VCaP (cell line): ENCODE results near the gene EFS.
A peak's percentile ranks its signal among the peaks of the same experiment; 100 is the strongest.

Experiments used
- H3K27ac ChIP-seq: fragments of 450-650 bp; 2 replicates; pipeline ENCODE4 v1.5.1; 2017
- TF ChIP-seq, protein P1 (sequence below): fragments of 450-650 bp; conservative IDR thresholded peaks from 2 replicates; pipeline ENCODE4 v1.5.1; 2017; ENCODE audit warnings: mild to moderate bottlenecking, moderate library complexity

EFS gene

DNA sequence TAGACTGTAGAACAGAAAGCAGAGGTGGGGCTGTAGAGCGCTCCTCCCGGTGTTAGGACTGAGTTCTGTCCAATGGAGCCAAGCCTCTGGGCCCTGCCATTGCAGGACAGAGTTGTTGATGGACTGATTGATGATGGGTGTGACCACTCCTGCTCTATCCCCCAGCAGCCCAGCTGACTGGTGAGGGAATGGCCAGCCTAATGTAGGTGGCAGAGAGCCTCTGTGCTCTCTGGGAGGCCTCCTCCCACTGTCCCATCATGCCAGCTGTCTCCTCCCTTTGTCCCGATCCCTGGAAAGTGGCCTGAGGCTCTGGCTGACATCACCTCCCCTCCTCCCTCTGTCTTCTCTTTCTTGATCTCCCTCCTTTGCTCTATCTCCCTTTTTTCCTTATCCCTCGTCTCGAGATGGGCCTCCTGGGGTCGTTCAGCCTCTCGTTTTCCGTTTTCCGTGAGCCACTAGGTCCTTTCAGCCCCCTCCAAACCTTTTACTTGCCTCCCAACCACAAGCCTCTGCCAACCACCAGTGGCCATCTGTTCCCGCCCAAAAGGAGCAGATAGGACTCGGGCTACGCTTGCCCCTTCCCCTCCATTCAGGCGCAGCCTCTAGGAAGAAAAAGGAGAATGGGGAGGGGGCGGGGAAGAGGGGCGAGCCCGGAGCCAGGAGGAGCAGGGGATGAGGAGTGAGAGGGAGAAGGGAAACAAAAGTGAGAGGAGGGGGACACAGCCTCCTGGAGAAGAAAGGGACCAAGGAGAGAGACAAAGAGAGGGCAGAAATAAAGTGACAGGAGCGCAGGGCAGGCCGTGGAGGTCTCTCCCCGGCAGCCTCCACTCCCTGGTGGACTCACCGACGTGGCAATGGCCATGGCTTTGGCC is 572 bp downstream of the EFS start:
- TF ChIP-seq, protein P1, sequence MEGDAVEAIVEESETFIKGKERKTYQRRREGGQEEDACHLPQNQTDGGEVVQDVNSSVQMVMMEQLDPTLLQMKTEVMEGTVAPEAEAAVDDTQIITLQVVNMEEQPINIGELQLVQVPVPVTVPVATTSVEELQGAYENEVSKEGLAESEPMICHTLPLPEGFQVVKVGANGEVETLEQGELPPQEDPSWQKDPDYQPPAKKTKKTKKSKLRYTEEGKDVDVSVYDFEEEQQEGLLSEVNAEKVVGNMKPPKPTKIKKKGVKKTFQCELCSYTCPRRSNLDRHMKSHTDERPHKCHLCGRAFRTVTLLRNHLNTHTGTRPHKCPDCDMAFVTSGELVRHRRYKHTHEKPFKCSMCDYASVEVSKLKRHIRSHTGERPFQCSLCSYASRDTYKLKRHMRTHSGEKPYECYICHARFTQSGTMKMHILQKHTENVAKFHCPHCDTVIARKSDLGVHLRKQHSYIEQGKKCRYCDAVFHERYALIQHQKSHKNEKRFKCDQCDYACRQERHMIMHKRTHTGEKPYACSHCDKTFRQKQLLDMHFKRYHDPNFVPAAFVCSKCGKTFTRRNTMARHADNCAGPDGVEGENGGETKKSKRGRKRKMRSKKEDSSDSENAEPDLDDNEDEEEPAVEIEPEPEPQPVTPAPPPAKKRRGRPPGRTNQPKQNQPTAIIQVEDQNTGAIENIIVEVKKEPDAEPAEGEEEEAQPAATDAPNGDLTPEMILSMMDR: no peak
- no peak overlapping the region for H3K27ac ChIP-seq

GRCh38 chr14:23362200-23362599 is 2.8 kb downstream of the EFS start:
- TF ChIP-seq, protein P1: peak; percentile 49
- H3K27ac ChIP-seq: no peak overlapping the region

DNA sequence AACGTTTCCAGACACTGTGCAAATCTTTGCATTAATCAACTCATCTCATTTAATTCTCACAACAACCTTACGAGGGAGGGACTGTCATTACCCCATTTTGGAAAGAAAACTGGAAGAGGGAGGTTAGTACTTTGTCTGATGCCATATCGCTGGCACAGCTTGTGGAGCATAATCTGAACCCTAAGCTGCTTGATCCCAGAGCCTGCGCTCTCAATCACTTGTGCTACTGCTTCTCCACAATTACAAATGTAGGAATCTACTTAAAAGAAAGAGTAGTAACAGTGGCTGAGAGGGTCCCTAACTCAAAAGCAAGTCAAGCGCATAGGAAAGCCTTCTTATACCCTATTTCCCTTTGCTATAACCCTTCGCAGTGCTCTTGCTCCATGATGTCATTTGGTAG is 3.2 kb downstream of the EFS start:
- H3K27ac ChIP-seq: no peak overlapping the region

GRCh38 chr14:23361320-23361719 is 3.7 kb downstream of the EFS start:
- TF ChIP-seq, protein P1: no peak
- H3K27ac ChIP-seq: no peak overlapping the region

More for the DNA sequence above, 3.2 kb downstream of the EFS start:
- TF ChIP-seq, protein P1: no peak

DNA sequence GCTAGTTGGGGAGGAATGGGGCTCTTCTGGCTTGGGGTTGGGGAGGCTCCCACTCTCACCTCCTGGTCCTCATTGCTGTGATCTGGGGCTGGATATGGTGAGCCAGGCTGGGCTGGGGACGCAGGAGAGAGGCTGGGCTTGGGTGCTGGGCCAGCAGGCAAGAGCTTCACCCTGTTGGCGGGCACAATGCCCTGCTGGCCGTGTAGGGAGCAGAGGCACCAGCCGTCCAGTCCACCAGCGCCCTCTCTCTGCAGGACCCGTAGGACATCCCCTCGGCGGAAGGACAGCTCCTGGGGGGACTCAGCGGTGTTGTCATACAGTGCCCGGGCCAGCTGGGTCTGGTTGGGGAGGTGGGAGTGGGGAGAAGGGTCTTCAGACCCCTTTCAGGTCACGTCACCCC is 4.5 kb downstream of the EFS start:
- TF ChIP-seq, protein P1: no peak
- no peak overlapping the region for H3K27ac ChIP-seq

DNA sequence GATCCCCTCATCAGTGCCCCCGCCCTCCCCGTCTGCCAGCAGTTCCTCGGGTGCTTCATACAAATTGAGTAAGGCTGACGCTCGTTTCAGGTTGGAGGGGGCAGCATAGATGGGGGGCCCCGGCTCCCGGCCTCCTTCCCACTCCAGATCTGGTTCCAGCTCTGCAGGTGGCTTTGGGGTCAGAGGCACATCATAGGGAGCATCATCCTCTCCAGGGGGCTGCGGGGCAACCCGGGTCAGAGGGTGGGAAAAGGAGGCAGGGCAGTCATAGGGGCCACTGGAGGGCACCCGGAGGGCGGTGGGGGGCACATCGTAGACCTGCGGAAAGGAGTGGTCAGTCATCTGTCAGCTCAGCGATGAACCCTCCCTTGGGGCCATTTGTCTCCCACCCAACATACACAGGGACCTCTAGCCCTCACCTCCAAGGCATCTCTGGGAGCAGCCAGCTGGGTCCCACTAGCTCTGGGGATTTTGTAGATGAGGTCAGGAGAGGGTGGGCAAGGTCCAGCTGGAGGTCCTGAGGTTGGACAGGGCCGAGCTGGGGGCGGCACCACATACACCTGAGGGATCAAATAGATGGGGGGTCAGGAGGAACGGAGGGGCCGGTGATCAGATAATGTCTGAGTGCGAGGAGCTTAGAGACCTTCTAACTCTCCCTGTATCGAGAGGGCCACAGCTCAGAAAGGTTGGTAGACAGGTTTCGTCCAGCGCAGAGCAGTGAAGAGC is 5.1 kb downstream of the EFS start:
- TF ChIP-seq, protein P1: no peak
- H3K27ac ChIP-seq: no peak overlapping the region

DNA sequence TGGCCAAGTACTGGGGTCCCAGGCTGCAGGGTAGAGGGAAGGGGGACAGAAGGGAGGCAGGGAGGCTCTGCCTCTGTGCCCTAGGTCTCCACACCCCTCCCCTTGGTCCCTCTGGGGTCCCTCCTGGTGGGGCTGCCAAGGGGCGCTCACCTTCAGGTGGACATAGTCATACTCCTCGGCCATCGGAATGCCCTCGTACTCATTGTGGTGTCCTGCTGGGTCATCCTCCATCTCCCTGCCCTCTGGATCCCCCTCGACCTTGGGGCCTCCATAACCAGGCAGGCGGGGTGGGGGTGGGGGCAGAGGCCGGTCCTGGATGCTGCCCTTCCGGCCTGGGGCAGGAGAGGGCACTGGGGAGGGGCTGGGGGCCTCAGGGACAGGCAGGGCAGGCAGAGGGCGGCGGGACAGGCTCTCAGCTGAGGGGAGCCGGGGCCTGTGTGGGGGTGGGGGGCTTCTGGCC is 5.8 kb downstream of the EFS start:
- TF ChIP-seq, protein P1: no peak
- no peak overlapping the region for H3K27ac ChIP-seq
